SIG-M5 (cell line): Measurements from ENCODE around the gene CCR2.

Experiments used
- DNase-seq: peaks from one replicate; lab custom pipeline; 2025; lab: John Stamatoyannopoulos, UW

The CCR2 gene

GRCh38 chr3:46405301-46406019 lies 51.5 kb downstream of the CCR2 start:
- no peak for DNase-seq

GRCh38 chr3:46406443-46406787 lies 52.5 kb downstream of the CCR2 start:
- no peak for DNase-seq

- DNase-seq = no peak
These were observed 53.1 kb downstream of the CCR2 start, which contains the start of the genes CCR5AS and CCRL2 for GRCh38 chr3:46406788-46407611. TSS of gene CCR5AS (minus strand) at chr3:46407066. TSS of gene CCRL2 (plus strand) at chr3:46407259. CDS start at chr3:46408080, 821 bp downstream.

- DNase-seq = no peak
These were observed 54.1 kb downstream of the CCR2 start for GRCh38 chr3:46407970-46408369.

DNA sequence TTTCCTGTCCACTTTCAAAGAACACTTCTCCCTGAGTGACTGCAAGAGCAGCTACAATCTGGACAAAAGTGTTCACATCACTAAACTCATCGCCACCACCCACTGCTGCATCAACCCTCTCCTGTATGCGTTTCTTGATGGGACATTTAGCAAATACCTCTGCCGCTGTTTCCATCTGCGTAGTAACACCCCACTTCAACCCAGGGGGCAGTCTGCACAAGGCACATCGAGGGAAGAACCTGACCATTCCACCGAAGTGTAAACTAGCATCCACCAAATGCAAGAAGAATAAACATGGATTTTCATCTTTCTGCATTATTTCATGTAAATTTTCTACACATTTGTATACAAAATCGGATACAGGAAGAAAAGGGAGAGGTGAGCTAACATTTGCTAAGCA lies 54.9 kb downstream of the CCR2 start:
- DNase-seq = no peak

DNA sequence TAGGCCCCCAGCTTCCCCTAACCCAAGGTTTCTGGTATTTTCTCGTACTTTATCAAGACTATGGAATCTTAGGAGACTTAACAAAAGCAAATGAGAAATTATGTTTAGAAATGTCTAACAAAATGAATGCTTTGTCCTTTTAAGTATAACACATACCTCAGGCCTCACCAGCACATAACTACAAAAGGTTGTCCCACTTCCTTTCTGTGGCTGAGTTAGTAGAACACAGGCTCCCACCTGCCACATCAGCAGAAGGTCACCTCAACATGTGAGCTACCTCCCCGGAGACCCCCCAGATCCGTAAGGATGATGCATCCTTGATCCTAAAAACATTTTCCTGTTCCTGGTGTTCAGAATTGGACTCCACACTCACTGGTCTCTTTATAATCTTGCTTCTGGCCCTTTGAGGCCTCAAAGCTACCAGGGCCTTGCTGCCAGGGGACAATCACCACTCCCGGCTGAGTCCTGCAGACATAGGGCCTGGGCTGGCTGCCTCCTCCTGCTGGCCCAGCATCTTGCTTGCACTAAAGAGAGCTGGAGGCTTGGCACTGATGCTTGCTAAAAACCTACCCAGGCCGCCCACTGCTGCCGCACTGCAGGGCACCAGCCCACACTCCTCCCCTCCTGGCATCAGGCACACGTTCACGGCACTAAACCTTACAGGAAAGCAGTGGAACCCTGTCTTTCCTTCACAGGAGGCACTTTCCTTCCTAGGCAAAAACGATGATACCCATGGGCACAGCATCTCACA lies 56.0 kb downstream of the CCR2 start:
- no peak for DNase-seq
